ENCODE measurements around the gene CLPTM1.
"Not testable (repeated sequence)": the region's sequence is repeated elsewhere in the genome, so short reads cannot be mapped to it uniquely, and the experiment has no call there.

Gene CLPTM1

GRCh38 chr19:44986389-44986788 lies 31.2 kb downstream of the CLPTM1 start:
- DNase-seq, result no peak

- no peak for DNase-seq
Observed at GRCh38 chr19:44987148-44987675, 32.0 kb downstream of the CLPTM1 start.

GRCh38 chr19:44988273-44988672 lies 33.1 kb downstream of the CLPTM1 start:
- DNase-seq, result no peak

- DNase-seq, result peak; percentile 65
Observed at GRCh38 chr19:44988896-44989556, 33.8 kb downstream of the CLPTM1 start.

- no peak for DNase-seq
Observed at GRCh38 chr19:44990459-44990858, 35.3 kb downstream of the CLPTM1 start.

GRCh38 chr19:44990966-44991365 lies 35.8 kb downstream of the CLPTM1 start:
- no peak for DNase-seq

GRCh38 chr19:44992336-44993163 lies 37.4 kb downstream of the CLPTM1 start:
- DNase-seq, result no peak

- no peak for DNase-seq
Observed at GRCh38 chr19:44993526-44993925, 38.3 kb downstream of the CLPTM1 start.

- DNase-seq, result no peak
Observed at GRCh38 chr19:44993926-44994537, 38.9 kb downstream of the CLPTM1 start.

GRCh38 chr19:44998025-44998424 lies 42.8 kb downstream of the CLPTM1 start:
- no peak for DNase-seq

- DNase-seq, result not testable (repeated sequence)
Observed at GRCh38 chr19:44999131-44999925, 44.1 kb downstream of the CLPTM1 start.

- not testable (repeated sequence) for DNase-seq
Observed at GRCh38 chr19:45000665-45001064, 45.5 kb downstream of the CLPTM1 start.

- peak; percentile 95 for DNase-seq
Observed at GRCh38 chr19:45001087-45001739, 46.0 kb downstream of the CLPTM1 start, which contains the start of gene RELB. RELB (plus strand) TSS chr19:45001464; CDS start chr19:45001580, 116 bp downstream.

GRCh38 chr19:45003485-45003884 lies 48.3 kb downstream of the CLPTM1 start:
- no peak for DNase-seq

GRCh38 chr19:45005787-45006186 lies 50.6 kb downstream of the CLPTM1 start:
- DNase-seq, result no peak

GRCh38 chr19:45008552-45008951 lies 53.4 kb downstream of the CLPTM1 start:
- DNase-seq, result peak; percentile 10

GRCh38 chr19:45009625-45010255 lies 54.6 kb downstream of the CLPTM1 start:
- no peak for DNase-seq

GRCh38 chr19:45010306-45010705 lies 55.1 kb downstream of the CLPTM1 start:
- peak; percentile 9 for DNase-seq

- DNase-seq, result no peak
Observed at GRCh38 chr19:45011959-45012358, 56.8 kb downstream of the CLPTM1 start.

GRCh38 chr19:45016388-45017314 lies 61.5 kb downstream of the CLPTM1 start:
- DNase-seq, result peak; percentile 69
